ENCODE results near the gene NXPE3.

NXPE3 gene

GRCh38 chr3:101779047-101779821 lies at the start of gene NXPE3 (continued):
- TF ChIP-seq PRDM10 (tag by site-specific recombination; IDR thresholded peaks at IDR 0.05), result peak; percentile 72
- peak; percentile 3 for TF ChIP-seq ZNF335 (tag by site-specific recombination; conservative IDR thresholded peaks at IDR 0.05)
- peak; percentile 81 for TF ChIP-seq ZBTB26 (tag by site-specific recombination; optimal IDR thresholded peaks at IDR 0.05)
- TF ChIP-seq ZSCAN30 (tag by site-specific recombination; IDR thresholded peaks at IDR 0.05), result peak; percentile 41; the same call in 1 of the 2 replicates
- no peak for TF ChIP-seq ZNF670 (tag by site-specific recombination; IDR thresholded peaks at IDR 0.05; ENCODE audit: low read depth)
- TF ChIP-seq ZXDB (tag by site-specific recombination; IDR thresholded peaks at IDR 0.05), result peak; percentile 74
- TF ChIP-seq ZIC2 (tag by site-specific recombination; IDR thresholded peaks at IDR 0.05), result peak; percentile 70
- peak; percentile 69 for TF ChIP-seq SP3 (tag by site-specific recombination; IDR thresholded peaks at IDR 0.05)
- TF ChIP-seq ZFHX2 (tag by site-specific recombination; conservative IDR thresholded peaks at IDR 0.05), result peak; percentile 83
- TF ChIP-seq SP2 (tag by site-specific recombination; IDR thresholded peaks at IDR 0.05), result peak; percentile 87
- peak; percentile 79 for TF ChIP-seq PBX3 (CRISPR knock-in tag; IDR thresholded peaks at IDR 0.05)
- TF ChIP-seq ZNF792 (tag by site-specific recombination; IDR thresholded peaks at IDR 0.05), result no peak
- TF ChIP-seq PATZ1 (tag by site-specific recombination; IDR thresholded peaks at IDR 0.05), result peak; percentile 87
- peak; percentile 71; the same call in 1 of the 2 replicates for TF ChIP-seq ZNF10 (tag by site-specific recombination; IDR thresholded peaks at IDR 0.05)
- no peak for TF ChIP-seq ZNF391 (tag by site-specific recombination; IDR thresholded peaks at IDR 0.05; ENCODE audit: borderline replicate concordance, low read depth)
- peak; percentile 23; the same call in 1 of the 2 replicates for TF ChIP-seq ZNF777 (tag by site-specific recombination; IDR thresholded peaks at IDR 0.05; ENCODE audit: borderline replicate concordance)

GRCh38 chr3:101729586-101729985 lies 49.4 kb upstream of the NXPE3 start:
- Histone ChIP-seq H3K4me1 (ENCODE audit: control insufficient read depth, insufficient read depth, low read length) (no peaks in the 10 kb centered on the region), H3K4me3 (ENCODE audit: low read depth, low read length) (no peak overlapping the region), H3K36me3 (ENCODE audit: control insufficient read depth in 2 of 2, insufficient read depth in 1 of 2, low read length in 2 of 2) (peaks cover 41 to 75% of the 10 kb centered on the region in 2 experiments), H3K27ac (ENCODE audit: extremely low read depth, low read depth, low read length) (no peak overlapping the region), H3K9me3 (ENCODE audit: control insufficient read depth, insufficient read depth, low read depth, low read length) (no peaks in the 10 kb centered on the region)
- ChIA-PET POLR2A (no interaction called here), CTCF (no interaction called here)
- TF ChIP-seq ZNF501 (tag by site-specific recombination; IDR thresholded peaks at IDR 0.05) (no peak), KLF9 (tag by site-specific recombination; IDR thresholded peaks at IDR 0.05; ENCODE audit: low read depth) (no peak), ZNF488 (tag by site-specific recombination; IDR thresholded peaks at IDR 0.05) (no peak), REST (tag by site-specific recombination; IDR thresholded peaks at IDR 0.05) (no peak), ZNF623 (tag by site-specific recombination; IDR thresholded peaks at IDR 0.05) (no peak), ZNF677 (tag by site-specific recombination; IDR thresholded peaks at IDR 0.05) (no peak), EGR2 (tag by site-specific recombination; IDR thresholded peaks at IDR 0.05; ENCODE audit: low read depth) (no peak), ZNF174 (tag by site-specific recombination; IDR thresholded peaks at IDR 0.05) (no peak), ZNF670 (tag by site-specific recombination; IDR thresholded peaks at IDR 0.05; ENCODE audit: low read depth) (no peak)
